GM06990 (cell line): ENCODE measurements around the gene CYP1A1.
"Not testable (repeated sequence)": the region's sequence is repeated elsewhere in the genome, so short reads cannot be mapped to it uniquely, and the experiment has no call there.

Experiments used
- DNase-seq: peaks from one replicate; pipeline ENCODE4 v3.0.0-alpha.2; 2011; ENCODE audit not compliant: insufficient read length; ENCODE audit errors: extremely low read depth
- H3K27me3 ChIP-seq: replicated peaks from 2 replicates; pipeline ENCODE4 v1.6.0; 2011; ENCODE audit warnings: low read length; ENCODE audit not compliant: control insufficient read depth, insufficient read depth
- H3K36me3 ChIP-seq: 2 replicates; pipeline ENCODE4 v1.5.1; 2011; ENCODE audit warnings: low read length; ENCODE audit not compliant: control insufficient read depth, insufficient read depth
- H3K4me3 ChIP-seq: replicated peaks from 2 replicates; pipeline ENCODE4 v1.5.1; 2011; ENCODE audit warnings: low read depth, mild to moderate bottlenecking, control low read depth, low read length
- CTCF ChIP-seq: IDR thresholded peaks from 2 replicates; pipeline ENCODE4 v1.5.1; 2011; ENCODE audit warnings: low read length, control low read depth, mild to moderate bottlenecking, inconsistent platforms; ENCODE audit not compliant: insufficient read depth, poor library complexity, severe bottlenecking

Gene CYP1A1

GRCh38 chr15:74732846-74733245 is 7.5 kb upstream of the CYP1A1 start:
- DNase-seq: no peak
- TF ChIP-seq CTCF: no peak
- H3K27me3 ChIP-seq: no peaks in the 10 kb centered on the region; the same call in 1 of the 2 replicates
- no peak overlapping the region for H3K4me3 ChIP-seq
- no peaks in the 10 kb centered on the region for H3K36me3 ChIP-seq

- no peak for DNase-seq
- no peak for TF ChIP-seq CTCF
- no peak overlapping the region for H3K4me3 ChIP-seq
- H3K27me3 ChIP-seq: no peaks in the 10 kb centered on the region; the same call in 1 of the 2 replicates
- H3K36me3 ChIP-seq: no peaks in the 10 kb centered on the region
Measured at GRCh38 chr15:74730619-74731316, 5.4 kb upstream of the CYP1A1 start.

DNA sequence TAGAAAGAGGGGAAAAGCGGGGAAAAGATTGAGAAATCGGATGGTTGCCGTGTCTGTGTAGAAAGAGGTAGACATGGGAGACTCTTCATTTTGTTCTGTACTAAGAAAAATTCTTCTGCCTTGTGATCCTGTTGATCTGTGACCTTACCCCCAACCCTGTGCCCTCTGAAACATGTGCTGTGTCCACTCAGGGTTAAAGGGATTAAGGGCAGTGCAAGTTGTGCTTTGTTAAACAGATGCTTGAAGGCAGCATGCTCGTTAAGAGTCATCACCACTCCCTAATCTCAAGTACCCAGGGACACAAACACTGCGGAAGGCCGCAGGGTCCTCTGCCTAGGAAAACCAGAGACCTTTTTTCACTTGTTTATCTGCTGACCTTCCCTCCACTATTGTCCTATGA is 4.0 kb upstream of the CYP1A1 start:
- H3K36me3 ChIP-seq, H3K4me3 ChIP-seq, DNase-seq, H3K27me3 ChIP-seq: not testable (repeated sequence)

GRCh38 chr15:74728699-74729098 is 3.4 kb upstream of the CYP1A1 start:
- H3K4me3 ChIP-seq, H3K36me3 ChIP-seq: not testable (repeated sequence)

GRCh38 chr15:74727727-74728126 is 2.4 kb upstream of the CYP1A1 start:
- no peak for DNase-seq
- no peak overlapping the region for H3K4me3 ChIP-seq
- no peak for TF ChIP-seq CTCF
- H3K27me3 ChIP-seq: no peaks in the 10 kb centered on the region
- H3K36me3 ChIP-seq: no peaks in the 10 kb centered on the region

More at GRCh38 chr15:74728699-74729098, 3.4 kb upstream of the CYP1A1 start:
- DNase-seq, H3K27me3 ChIP-seq: not testable (repeated sequence)

DNA sequence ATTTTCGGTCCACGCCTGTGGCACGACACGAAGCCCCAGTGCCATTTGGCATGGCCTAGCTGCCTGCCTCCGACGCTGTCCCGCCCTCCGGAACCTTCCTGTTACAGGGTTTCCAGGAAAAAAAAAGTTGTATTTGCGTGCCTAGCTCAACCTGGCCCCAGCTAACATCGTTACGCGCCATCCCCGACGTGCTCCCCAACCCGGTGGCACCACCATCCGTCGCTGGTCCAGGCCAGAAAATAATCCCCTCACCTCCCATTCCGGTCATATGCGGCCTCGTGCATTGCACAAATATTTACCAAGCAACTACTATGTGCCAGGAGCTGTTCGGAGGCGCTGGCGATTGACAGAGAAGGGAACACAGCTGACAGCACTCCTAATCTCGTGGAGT is 1.4 kb upstream of the CYP1A1 start:
- Histone ChIP-seq H3K27me3 (no peaks in the 10 kb centered on the region), H3K36me3 (no peaks in the 10 kb centered on the region), H3K4me3 (peak overlapping the region; percentile 67)
- TF ChIP-seq CTCF: no peak
- DNase-seq: no peak
